ENCODE measurements around the gene RECK.
A peak's percentile ranks its signal among the peaks of the same experiment; 100 is the strongest.

RECK gene

GRCh38 chr9:36092509-36093215 is 55.9 kb downstream of the RECK start:
- in situ Hi-C loops (cut with HindIII; ENCODE audit: low pct_ligation_motif_present, low pct_unique_long_range_greater_than_20kb, low sequenced_read_pairs) = no loop called here
- no peak for DNase-seq

DNA sequence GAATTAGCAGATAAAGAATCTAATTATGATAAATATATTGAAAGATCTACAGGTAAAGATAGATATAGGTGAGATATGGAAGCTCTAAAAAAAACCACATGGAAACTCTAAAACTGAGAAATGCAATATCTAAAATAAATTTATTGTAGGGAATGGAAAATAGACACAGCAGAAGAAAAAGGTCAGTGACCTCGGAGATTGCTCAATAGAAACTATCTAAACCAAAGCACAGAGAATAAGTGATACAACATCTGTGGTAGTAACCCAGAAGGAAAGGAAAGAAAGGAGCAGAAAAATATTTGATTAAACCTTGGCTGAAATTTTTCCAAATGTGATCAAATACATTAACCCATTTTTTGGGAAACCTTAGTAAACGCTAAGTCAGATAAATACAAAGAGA is 56.7 kb downstream of the RECK start:
- DNase-seq = no peak
- in situ Hi-C loops (cut with HindIII; ENCODE audit: low pct_ligation_motif_present, low pct_unique_long_range_greater_than_20kb, low sequenced_read_pairs) = no loop called here

DNA sequence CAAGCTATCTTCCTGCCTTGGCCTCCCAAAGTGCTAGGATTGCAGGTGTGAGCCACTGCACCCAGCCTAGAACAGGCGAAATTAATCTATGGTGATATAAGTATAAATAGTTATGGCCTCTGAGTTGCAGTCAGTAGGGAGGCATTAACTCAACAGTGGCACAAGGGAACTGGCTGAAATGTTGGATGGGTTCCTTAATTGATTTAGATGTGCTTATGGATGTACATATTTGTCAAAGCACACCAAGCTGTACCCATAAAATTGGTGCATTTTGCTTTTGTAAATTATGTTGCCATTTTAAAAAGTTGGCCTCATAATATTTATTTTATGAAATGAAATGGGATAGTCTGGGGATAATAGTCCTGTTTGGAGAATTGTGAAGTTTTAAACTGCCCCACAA is 63.0 kb downstream of the RECK start:
- in situ Hi-C loops (cut with HindIII; ENCODE audit: low pct_ligation_motif_present, low pct_unique_long_range_greater_than_20kb, low sequenced_read_pairs) = no loop called here
- no peak for DNase-seq

- peak; percentile 64 for DNase-seq
- in situ Hi-C loops (cut with HindIII; ENCODE audit: low pct_ligation_motif_present, low pct_unique_long_range_greater_than_20kb, low sequenced_read_pairs) = no loop called here
Observed at GRCh38 chr9:36100532-36100931, 63.8 kb downstream of the RECK start.

DNA sequence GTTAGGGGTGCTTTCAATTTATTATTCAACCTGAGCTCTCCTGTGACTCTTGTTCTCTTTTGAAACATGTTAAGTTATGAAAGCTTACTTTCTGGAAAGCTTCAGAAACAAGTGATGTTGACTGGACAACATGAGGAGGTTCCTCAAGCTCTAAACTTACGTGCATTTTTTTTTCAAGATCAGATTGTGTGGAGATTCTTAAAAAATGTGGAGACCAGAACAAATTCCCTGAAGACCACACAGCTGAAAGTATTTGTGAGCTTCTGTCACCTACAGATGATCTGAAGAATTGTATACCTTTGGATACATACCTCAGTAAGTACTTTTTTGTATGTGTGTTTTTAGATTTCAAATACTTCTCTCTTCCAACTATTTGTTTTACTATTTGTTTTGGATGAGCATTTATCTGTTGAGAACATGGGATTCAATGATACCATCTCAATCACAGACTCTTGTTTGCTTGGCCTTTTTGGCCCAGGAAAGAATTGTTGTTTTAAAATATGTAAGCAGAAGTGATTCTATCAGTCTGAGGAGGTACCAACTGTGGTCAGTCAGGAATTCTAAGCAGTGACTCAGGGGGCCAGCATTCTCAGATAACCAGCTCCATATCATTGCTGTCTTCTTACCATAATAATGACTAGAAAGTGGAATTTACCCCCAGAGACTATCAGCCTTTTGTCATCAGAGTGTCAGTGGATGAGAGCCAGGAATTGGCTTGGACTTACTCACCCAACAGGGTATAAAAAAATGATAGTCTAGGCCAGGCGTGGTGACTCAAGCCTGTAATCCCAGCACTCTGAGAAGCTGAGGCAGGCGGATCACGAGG is 65.4 kb downstream of the RECK start:
- DNase-seq = peak; percentile 96
- in situ Hi-C loops (cut with HindIII; ENCODE audit: low pct_ligation_motif_present, low pct_unique_long_range_greater_than_20kb, low sequenced_read_pairs) = no loop called here

DNA sequence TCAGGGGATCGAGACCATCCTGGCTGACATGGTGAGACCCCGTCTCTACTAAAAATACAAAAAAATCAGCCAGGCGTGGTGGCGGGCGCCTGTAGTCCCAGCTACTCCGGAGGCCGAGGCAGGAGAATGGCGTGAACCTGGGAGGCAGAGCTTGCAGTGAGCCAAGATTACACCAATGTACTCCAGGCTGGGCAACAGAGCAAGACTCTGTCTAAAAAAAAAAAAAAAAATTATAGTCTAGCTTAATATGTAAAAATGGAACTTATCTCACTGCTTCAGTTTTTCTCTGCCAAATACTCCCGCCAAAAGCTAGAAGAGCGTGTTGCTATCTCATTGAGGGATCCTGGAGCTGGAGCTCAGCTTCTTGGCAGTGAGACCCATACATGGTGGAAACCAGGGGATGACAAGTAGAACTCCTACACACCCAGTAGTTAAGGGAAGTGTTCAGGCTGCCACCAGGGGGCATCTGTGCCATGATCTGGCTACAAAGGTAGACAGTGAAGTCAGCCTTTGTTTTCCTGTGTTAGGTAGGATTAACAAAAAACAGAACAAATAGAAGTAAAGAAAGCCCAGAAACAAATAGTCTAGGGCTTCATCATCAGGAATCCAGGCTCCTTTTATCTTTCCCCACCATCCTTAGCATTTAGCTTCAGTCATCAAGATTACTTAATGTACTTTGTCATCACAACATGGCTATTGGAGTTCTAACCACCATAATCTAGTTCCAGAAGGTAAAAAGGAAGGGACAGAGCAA is 66.2 kb downstream of the RECK start:
- DNase-seq = peak; percentile 76

DNA sequence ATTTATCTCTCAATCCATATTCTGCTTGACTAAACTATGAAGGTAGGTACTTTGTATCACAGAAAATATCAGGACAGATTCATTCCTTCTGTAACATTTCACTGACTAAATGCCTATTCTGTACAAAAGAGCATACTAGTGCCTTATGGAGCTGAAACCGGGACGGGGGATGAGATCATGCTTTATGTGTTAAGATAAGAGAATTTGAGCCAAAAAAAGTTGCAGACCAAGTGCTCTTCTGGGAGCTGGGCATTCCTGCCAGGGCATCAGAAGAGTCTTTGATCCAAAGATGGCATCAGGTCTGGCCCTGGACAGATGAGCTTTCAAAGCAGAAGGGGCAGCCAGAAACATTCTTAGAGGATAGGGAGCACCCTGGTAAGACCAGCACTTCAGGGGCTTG is 72.4 kb downstream of the RECK start:
- DNase-seq = no peak
- in situ Hi-C loops (cut with HindIII; ENCODE audit: low pct_ligation_motif_present, low pct_unique_long_range_greater_than_20kb, low sequenced_read_pairs) = no loop called here

More for the DNA sequence above, 66.2 kb downstream of the RECK start:
- in situ Hi-C loops (cut with HindIII; ENCODE audit: low pct_ligation_motif_present, low pct_unique_long_range_greater_than_20kb, low sequenced_read_pairs) = no loop called here

DNA sequence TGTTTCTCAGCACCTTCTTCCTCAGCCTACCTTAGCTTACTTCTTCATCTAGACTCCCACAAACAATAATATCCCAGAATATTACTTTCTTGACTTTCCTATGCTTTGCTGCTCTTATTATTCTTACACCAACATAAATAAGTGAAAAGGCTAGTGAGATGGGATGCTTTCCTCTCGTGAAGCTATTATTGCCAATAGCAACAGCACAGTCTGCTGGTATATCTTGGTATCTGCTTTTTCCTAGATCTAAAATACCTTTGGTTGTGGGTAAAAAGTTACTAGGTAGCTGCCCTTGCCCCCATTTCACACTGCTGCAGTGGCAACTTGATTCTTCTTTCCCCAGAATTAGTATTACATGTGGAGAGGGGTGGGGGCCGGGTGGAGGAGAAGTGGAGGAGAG is 73.7 kb downstream of the RECK start:
- DNase-seq = peak; percentile 18
- in situ Hi-C loops (cut with HindIII; ENCODE audit: low pct_ligation_motif_present, low pct_unique_long_range_greater_than_20kb, low sequenced_read_pairs) = no loop called here

- in situ Hi-C loops (cut with HindIII; ENCODE audit: low pct_ligation_motif_present, low pct_unique_long_range_greater_than_20kb, low sequenced_read_pairs) = no loop called here
- DNase-seq = no peak
Observed at GRCh38 chr9:36112516-36112915, 75.8 kb downstream of the RECK start.

GRCh38 chr9:36113999-36114398 is 77.3 kb downstream of the RECK start:
- in situ Hi-C loops (cut with HindIII; ENCODE audit: low pct_ligation_motif_present, low pct_unique_long_range_greater_than_20kb, low sequenced_read_pairs) = no loop called here
- no peak for DNase-seq

- in situ Hi-C loops (cut with HindIII; ENCODE audit: low pct_ligation_motif_present, low pct_unique_long_range_greater_than_20kb, low sequenced_read_pairs) = no loop called here
- DNase-seq = no peak
Observed at GRCh38 chr9:36116593-36116992, 79.9 kb downstream of the RECK start.

GRCh38 chr9:36118201-36118600 is 81.5 kb downstream of the RECK start:
- in situ Hi-C loops (cut with HindIII; ENCODE audit: low pct_ligation_motif_present, low pct_unique_long_range_greater_than_20kb, low sequenced_read_pairs) = no loop called here
- DNase-seq = no peak

DNA sequence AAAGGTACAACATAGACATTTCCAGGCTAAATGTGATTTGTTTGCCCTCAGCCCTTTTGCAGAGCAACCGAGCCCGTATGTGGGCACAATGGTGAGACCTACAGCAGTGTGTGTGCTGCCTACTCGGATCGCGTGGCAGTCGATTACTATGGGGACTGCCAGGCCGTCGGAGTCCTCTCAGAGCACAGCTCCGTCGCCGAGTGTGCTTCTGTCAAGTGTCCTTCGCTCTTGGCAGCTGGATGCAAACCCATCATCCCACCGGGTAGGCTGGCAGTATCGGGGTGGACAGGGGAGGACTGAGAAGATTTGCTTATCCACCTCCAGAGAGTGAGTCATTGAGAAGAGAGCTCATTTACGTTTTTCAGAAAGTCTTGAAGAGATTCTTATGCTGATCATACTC is 82.0 kb downstream of the RECK start:
- in situ Hi-C loops (cut with HindIII; ENCODE audit: low pct_ligation_motif_present, low pct_unique_long_range_greater_than_20kb, low sequenced_read_pairs) = no loop called here

DNA sequence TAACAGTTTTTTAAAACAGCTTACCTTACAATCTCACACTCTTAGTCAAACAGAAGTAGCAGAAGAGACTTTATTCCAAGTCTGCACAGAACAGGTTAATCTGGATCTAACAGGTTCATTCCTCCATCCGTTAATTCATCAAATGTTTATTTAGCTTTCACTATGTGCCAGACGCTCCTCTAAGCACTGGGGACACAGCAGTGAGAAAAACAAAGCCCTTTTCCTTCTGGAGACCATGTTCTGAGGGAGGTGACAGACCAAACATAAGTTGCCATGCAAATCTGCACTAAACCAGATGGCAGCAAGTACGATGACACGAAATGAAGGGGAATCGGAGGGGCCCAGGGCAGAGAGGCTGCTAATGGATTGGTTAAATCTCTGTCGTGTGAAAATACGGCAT is 82.8 kb downstream of the RECK start:
- no peak for DNase-seq
- in situ Hi-C loops (cut with HindIII; ENCODE audit: low pct_ligation_motif_present, low pct_unique_long_range_greater_than_20kb, low sequenced_read_pairs) = no loop called here

More for the DNA sequence above, 82.0 kb downstream of the RECK start:
- DNase-seq = no peak

DNA sequence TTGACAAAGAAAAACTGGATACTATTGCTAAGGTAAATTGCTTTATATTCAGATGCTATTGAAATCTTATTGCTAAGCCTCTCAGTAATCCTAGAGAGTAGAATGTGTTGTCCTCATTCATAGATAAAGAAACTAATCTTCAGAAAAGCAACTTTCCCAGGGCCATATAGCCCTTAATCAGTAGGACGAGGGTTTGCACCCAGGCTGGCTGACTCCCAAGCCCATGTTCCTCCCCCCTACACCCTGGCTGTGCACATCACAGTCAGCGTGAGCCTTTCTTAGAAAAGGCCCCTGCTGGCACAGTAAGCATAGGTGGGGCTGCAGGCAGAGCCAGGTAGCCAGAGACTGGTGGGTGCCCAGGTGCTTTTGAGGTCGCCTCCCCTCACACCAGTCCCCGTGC is 84.0 kb downstream of the RECK start:
- in situ Hi-C loops (cut with HindIII; ENCODE audit: low pct_ligation_motif_present, low pct_unique_long_range_greater_than_20kb, low sequenced_read_pairs) = no loop called here
- DNase-seq = no peak

GRCh38 chr9:36121971-36122370 is 85.3 kb downstream of the RECK start:
- DNase-seq = no peak
- in situ Hi-C loops (cut with HindIII; ENCODE audit: low pct_ligation_motif_present, low pct_unique_long_range_greater_than_20kb, low sequenced_read_pairs) = no loop called here

DNA sequence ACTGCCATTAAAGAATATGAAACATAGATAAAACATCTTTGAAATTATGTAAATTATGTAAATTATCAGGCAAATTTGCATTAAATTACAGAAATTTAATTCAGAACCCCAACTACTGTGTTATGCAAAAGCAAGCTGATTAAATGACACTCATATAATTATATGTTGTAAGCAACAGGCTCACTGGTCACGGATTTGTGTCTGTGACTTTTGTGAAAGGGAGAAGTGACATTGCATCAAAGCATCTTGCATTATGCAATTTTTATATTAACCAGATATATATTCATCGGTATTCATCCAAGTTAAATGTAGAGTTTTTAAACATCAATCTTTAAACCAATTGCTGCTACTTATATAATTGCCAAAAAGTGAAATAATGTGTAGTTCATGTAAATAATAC is 86.8 kb downstream of the RECK start:
- DNase-seq = no peak
- in situ Hi-C loops (cut with HindIII; ENCODE audit: low pct_ligation_motif_present, low pct_unique_long_range_greater_than_20kb, low sequenced_read_pairs) = no loop called here

DNA sequence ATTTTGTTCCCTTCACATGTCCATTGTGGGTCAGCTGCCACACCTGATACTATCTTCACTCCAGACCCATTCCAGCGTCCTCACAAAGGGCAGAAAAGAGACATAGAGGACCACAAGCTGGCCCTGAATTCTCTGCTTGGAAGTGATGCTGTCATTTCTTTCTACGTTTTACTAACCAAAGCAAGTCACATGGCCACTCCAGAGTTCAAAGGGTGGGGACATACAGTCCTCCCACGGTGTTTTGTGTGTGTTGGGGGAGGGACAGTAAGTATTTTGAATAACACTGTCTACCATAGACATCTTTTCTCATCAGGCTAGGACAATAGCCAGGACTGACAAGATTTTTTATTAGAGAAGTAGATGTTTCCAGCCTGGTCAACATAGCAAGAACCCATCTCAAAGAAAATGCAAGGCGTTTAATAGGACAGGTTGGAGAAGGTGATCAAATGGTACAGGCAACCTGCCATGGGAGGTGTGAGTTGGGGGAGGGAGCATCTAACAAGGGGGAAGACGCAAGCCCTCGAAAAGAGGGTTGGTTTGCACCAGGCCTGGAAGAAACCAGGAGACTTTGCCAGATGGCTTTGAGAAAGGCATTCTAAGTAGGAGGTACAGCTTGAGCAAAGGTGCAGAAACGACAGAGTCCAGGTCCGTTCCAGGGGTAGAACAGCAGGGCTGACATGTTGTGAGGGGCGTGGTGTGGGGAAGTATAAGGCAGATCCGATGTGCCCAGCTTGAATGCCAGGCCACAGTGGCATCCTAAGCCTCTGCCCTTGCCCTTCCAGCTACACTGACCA is 88.5 kb downstream of the RECK start:
- in situ Hi-C loops (cut with HindIII; ENCODE audit: low pct_ligation_motif_present, low pct_unique_long_range_greater_than_20kb, low sequenced_read_pairs) = no loop called here
- no peak for DNase-seq

Data from ACHN (cell line).